Transverse colon (tissue), 4 donors: Measurements from ENCODE around the gene TPM4. TPM values are rescaled to one million over a fixed set of nuclear protein-coding genes. Genes with fewer than 3 reads are reported as not detected.

Experiments
- DNase-seq: peaks from one replicate; pipeline ENCODE4 v3.0.0-alpha.2; 2019
- H3K27ac ChIP-seq, 4 donors: fragments of 200-600 bp; sonication (generic); 2 replicates each; pipeline ENCODE4 v1.5.1; 2016 to 2018; ENCODE audit warnings: inconsistent platforms in 4 of 4
- H3K27me3 ChIP-seq: fragments of 200-600 bp; sonication (generic); 2 replicates; pipeline ENCODE4 v1.5.1; 2017; ENCODE audit warnings: inconsistent platforms
- H3K36me3 ChIP-seq, 4 donors: fragments of 200-600 bp; sonication (generic); 2 replicates each; pipeline ENCODE4 v1.5.1; 2017 to 2019; ENCODE audit warnings: inconsistent platforms in 4 of 4
- H3K4me1 ChIP-seq, 4 donors: fragments of 200-600 bp; sonication (generic); 2 replicates each; pipeline ENCODE4 v1.5.1; 2017 to 2020; ENCODE audit warnings: inconsistent platforms in 4 of 4
- H3K4me3 ChIP-seq, 4 donors: fragments of 200-600 bp; sonication (generic); 1 replicate in 1 of 4; 2 replicates in 3 of 4; pipeline versions ENCODE4 v1.5.1 to v1.6.1; 2017 to 2019; ENCODE audit warnings: inconsistent platforms in 4 of 4
- H3K9me3 ChIP-seq, 2 donors: fragments of 200-600 bp; sonication (generic); 2 replicates each; pipeline ENCODE4 v1.5.1; 2017 to 2019; ENCODE audit warnings: inconsistent platforms in 2 of 2
- EP300 ChIP-seq: sonication (generic); formaldehyde crosslinking; IDR thresholded peaks from one replicate; pipeline ENCODE4 v1.6.1; 2017; ENCODE audit warnings: antibody characterized with exemption, low read depth
- POLR2A ChIP-seq: fragments of 450-650 bp; IDR thresholded peaks from one replicate; pipeline ENCODE4 v1.6.1; 2016; ENCODE audit warnings: antibody characterized with exemption, mild to moderate bottlenecking, moderate library complexity
- POLR2AphosphoS5 ChIP-seq, 3 donors: sonication (generic); formaldehyde crosslinking; IDR thresholded peaks; one replicate each; pipeline ENCODE4 v1.6.1; 2016; ENCODE audit warnings: antibody characterized with exemption in 3 of 3
- WGBS, 2 donors: methylation state at CpG; one replicate each; pipeline ENCODE4 v1.1.5; 2018; ENCODE audit warnings: low coverage in 1 of 2; 5-methylcytosine and 5-hydroxymethylcytosine counted together
- in situ Hi-C, 4 donors: fragments of 200-750 bp; cut with MboI; loops; one replicate each; pipeline versions ENCODE4 v1.15.0 to v1.15.1; 2017; ENCODE audit warnings: low sequenced_read_pairs in 3 of 4, low pct_ligation_motif_present in 1 of 4, low pct_unique_long_range_greater_than_20kb in 1 of 4
- intact Hi-C: fragments of 100-400 bp; cut with DNase I; formaldehyde crosslinking; loops from one replicate; pipeline ENCODE4 v1.15.1; 2023; ENCODE audit warnings: low total_unique reads
- total RNA-seq, 4 donors: library from RNA; depleted of rRNA; stranded (reverse); fragments of >200 nt; gene quantifications; one replicate each; pipeline ENCODE4 v1.1.0, GENCODE V29; 2016
- TF ChIP-seq, protein P1 (sequence below), 5 experiments: fragments of 200-600 bp in 3 of 5; fragments of 450-650 bp in 2 of 5; sonication (generic) in 3 of 5; IDR thresholded peaks; 1 replicate in 2 of 5; 2 replicates in 3 of 5; pipeline ENCODE4 v1.5.1; 2016 to 2017; ENCODE audit warnings: antibody characterized with exemption in 5 of 5, inconsistent platforms in 3 of 5, mild to moderate bottlenecking in 2 of 5, moderate library complexity in 1 of 5

The TPM4 gene
- total RNA-seq, 4 donors from 2014 or later, result 228 to 491 (median 288) TPM

DNA sequence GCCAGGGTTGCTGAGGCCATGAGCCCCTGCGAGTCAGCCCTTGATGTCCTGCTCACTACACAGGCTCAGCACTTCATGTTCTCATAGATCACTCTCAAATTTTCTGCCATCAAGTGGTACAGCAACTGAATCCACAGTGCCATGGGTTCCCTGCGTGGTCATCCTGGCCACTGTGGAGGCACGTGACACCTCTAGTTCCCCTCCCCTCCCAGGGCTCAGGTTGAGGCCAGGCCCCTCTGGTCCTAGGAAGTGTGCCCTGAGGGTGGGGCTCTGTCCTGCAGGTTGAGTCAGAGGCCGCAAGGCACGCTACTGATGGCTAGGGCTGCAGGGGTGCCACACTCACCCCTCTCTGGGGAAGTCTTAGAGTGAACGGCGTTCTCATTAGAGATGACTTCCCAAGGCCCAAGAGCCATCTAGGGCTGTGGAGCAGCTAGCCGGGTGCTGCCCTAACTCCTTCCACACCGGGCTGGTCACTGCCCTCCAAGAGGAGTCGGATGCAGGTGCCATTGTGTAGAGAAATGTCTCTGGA, 39.8 kb upstream of the TPM4 start:
- H3K9me3 ChIP-seq, result no peaks in the 10 kb centered on the region
- DNase-seq, result no peak
- H3K27ac ChIP-seq, result no peak overlapping the region
- in situ Hi-C loops, result no loop called here
- intact Hi-C loops, result no loop called here
- TF ChIP-seq, protein P1, sequence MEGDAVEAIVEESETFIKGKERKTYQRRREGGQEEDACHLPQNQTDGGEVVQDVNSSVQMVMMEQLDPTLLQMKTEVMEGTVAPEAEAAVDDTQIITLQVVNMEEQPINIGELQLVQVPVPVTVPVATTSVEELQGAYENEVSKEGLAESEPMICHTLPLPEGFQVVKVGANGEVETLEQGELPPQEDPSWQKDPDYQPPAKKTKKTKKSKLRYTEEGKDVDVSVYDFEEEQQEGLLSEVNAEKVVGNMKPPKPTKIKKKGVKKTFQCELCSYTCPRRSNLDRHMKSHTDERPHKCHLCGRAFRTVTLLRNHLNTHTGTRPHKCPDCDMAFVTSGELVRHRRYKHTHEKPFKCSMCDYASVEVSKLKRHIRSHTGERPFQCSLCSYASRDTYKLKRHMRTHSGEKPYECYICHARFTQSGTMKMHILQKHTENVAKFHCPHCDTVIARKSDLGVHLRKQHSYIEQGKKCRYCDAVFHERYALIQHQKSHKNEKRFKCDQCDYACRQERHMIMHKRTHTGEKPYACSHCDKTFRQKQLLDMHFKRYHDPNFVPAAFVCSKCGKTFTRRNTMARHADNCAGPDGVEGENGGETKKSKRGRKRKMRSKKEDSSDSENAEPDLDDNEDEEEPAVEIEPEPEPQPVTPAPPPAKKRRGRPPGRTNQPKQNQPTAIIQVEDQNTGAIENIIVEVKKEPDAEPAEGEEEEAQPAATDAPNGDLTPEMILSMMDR (IDR thresholded peaks at IDR 0.05), result no peak
- TF ChIP-seq POLR2A, result no peak
- 78% methylated on average over 10 of the region's 10 CpGs; no CpG with 5 or more reads in 1 of the 2 donors for WGBS, 2 donors
- H3K27me3 ChIP-seq, result no peaks in the 10 kb centered on the region
- H3K4me1 ChIP-seq, result peaks cover 0 to 10% (median 1%) of the 10 kb centered on the region in 4 donors
- no peak overlapping the region for H3K4me3 ChIP-seq
- no peaks in the 10 kb centered on the region for H3K36me3 ChIP-seq

DNA sequence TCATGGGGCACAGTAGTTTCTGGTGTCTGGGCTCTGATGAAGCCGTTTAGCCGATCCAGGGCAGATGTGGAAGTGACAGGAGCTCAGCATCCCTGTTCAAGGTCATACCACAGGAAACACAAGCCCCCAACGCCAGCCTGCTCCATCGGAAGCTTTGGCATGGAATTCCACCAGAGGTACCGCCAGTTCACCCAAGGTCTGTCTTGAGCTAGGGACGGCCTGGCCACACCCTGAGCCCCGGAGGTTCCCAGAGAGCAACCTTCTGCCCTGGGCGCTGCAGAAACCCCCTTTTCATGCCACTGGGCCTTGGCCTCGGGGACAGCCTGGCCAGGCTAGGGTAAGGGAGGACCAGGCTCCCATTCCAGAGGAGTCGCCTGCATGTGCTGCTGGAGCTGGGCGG, 39.4 kb upstream of the TPM4 start:
- intact Hi-C loops (no loop called here), in situ Hi-C loops (no loop called here)
- Histone ChIP-seq H3K4me3 (no peak overlapping the region), H3K27ac (no peak overlapping the region), H3K36me3 (no peaks in the 10 kb centered on the region), H3K9me3 (no peaks in the 10 kb centered on the region), H3K4me1 (peaks cover 0 to 15% (median 3%) of the 10 kb centered on the region in 4 donors), H3K27me3 (no peaks in the 10 kb centered on the region)
- DNase-seq, result no peak
- WGBS, 2 donors, result 91% methylated on average over 11 of the region's 11 CpGs; no CpG with 5 or more reads in 1 of the 2 donors
- TF ChIP-seq POLR2A (no peak), POLR2AphosphoS5 (IDR thresholded peaks at IDR 0.05) (no peak), EP300 (no peak)
- TF ChIP-seq, protein P1 (IDR thresholded peaks at IDR 0.05), result no peak

DNA sequence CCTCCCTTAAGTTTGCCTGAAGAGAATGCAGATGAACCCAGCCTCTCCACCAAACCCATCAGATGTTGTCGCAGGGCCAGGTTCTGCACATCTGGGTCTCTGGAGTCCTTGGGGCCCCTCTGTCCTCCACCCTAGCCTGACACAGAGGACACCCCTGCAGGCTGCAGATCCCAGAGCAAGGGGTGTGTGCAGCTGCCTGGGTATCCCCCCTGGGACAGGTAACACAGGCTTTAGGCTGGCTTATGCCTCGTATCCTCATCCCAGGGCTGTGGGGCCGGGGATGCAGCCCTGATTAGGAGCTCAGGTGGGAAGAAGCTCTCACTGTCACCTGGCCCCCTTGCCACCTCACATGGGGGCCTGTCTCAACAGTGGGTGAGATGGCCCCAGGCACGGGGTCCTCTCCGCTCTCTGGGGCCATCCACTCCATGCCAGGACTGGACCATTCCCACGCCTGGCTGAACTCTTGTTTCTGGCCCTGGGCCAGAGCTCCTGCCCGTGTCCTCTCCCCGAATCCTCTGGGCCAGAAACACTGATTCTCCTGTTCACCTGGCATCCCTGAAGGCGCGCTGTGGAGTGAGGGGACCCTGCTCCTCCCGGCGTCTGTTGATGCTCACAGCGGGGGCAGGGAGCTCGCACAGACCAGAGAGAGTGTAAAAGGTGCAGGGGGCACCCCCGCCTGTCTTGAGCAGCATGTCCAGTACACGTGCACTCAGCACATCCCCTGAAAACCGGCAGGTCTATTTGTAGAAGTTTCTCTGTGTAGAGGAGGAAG, 38.7 kb upstream of the TPM4 start:
- TF ChIP-seq, protein P1 (IDR thresholded peaks at IDR 0.05), result no peak
- no peak for TF ChIP-seq EP300
- TF ChIP-seq POLR2A, result no peak
- no peak for TF ChIP-seq POLR2AphosphoS5 (IDR thresholded peaks at IDR 0.05)
- H3K4me1 ChIP-seq, result peaks cover 0 to 15% (median 3%) of the 10 kb centered on the region in 4 donors
- intact Hi-C loops, result no loop called here
- WGBS, 2 donors, result 77% methylated on average over 17 of the region's 17 CpGs; no CpG with 5 or more reads in 1 of the 2 donors
- H3K4me3 ChIP-seq, result no peak overlapping the region
- no peaks in the 10 kb centered on the region for H3K36me3 ChIP-seq
- no peak overlapping the region for H3K27ac ChIP-seq
- DNase-seq, result no peak
- H3K27me3 ChIP-seq, result no peaks in the 10 kb centered on the region
- H3K9me3 ChIP-seq, result no peaks in the 10 kb centered on the region
- in situ Hi-C loops, result no loop called here

DNA sequence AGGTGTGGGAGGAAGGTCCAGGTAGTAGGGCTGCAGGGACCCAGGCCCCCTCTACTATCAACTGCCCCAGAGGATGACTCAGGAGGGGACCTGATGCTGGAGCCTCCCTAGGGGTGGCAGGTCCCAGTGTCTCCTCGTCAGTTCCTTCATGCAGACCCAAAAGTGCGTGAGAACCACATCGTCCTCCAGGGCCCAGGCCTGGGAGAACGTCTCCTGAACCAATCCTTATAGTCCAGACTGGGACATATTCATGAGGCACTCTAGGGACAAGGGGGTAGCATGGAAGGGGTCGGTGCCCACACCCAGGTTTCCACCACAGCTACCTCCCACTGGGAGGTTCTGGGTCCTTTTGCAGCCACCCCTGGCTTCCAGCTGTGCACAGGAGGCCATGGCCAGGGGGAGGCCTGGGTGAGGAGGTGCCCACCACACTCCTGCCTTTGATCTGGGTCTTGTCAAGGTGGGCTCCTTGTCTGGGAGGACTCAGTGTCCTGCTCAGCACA, 38.0 kb upstream of the TPM4 start:
- intact Hi-C loops, result no loop called here

More for the DNA sequence above, 38.0 kb upstream of the TPM4 start:
- H3K36me3 ChIP-seq, result no peaks in the 10 kb centered on the region
- H3K27ac ChIP-seq, result no peak overlapping the region
- 90% methylated on average over 5 of the region's 5 CpGs; no CpG with 5 or more reads in 1 of the 2 donors for WGBS, 2 donors
- TF ChIP-seq, protein P1 (IDR thresholded peaks at IDR 0.05), result no peak
- TF ChIP-seq POLR2A (no peak), POLR2AphosphoS5 (IDR thresholded peaks at IDR 0.05) (no peak), EP300 (no peak)
- in situ Hi-C loops, result no loop called here
- no peak for DNase-seq
- H3K4me3 ChIP-seq, result no peak overlapping the region
- no peaks in the 10 kb centered on the region for H3K9me3 ChIP-seq
- peaks cover 0 to 15% (median 3%) of the 10 kb centered on the region in 4 donors for H3K4me1 ChIP-seq
- no peaks in the 10 kb centered on the region for H3K27me3 ChIP-seq
